Upper lobe of left lung (tissue), 6 donors: ENCODE results near the gene FAM227B. TPM values are rescaled to one million over a fixed set of nuclear protein-coding genes. Genes with fewer than 3 reads are reported as not detected.
"Not testable (repeated sequence)": the region's sequence is repeated elsewhere in the genome, so short reads cannot be mapped to it uniquely, and the experiment has no call there.

Experiments used
- ATAC-seq, 2 donors: fragments of 200-7000 bp; cut with Tn5 transposase; one replicate each; pipeline ENCODE4 v1.9.1; 2022; ENCODE audit warnings: mild to moderate bottlenecking in 2 of 2, moderate library complexity in 2 of 2; ENCODE audit not compliant: low FRiP score in 2 of 2
- DNase-seq, 2 donors: peaks; one replicate each; pipeline ENCODE4 v3.0.0-alpha.2; 2019 to 2020
- H3K27ac ChIP-seq, 4 donors: fragments of 200-600 bp; sonication (generic); one replicate each; pipeline ENCODE4 v1.5.1; 2016 to 2019
- H3K27me3 ChIP-seq, 4 donors: fragments of 200-600 bp; sonication (generic); one replicate each; pipeline ENCODE4 v1.5.1; 2017 to 2019
- H3K36me3 ChIP-seq, 4 donors: fragments of 200-600 bp; sonication (generic); one replicate each; pipeline ENCODE4 v1.5.1; 2016 to 2019
- H3K4me1 ChIP-seq, 4 donors: fragments of 200-600 bp; sonication (generic); one replicate each; pipeline ENCODE4 v1.5.1; 2018 to 2019
- H3K4me3 ChIP-seq, 4 donors: fragments of 200-600 bp; sonication (generic); one replicate each; pipeline ENCODE4 v1.5.1; 2017 to 2019; ENCODE audit warnings: mild to moderate bottlenecking in 2 of 4, moderate library complexity in 1 of 4
- H3K9me3 ChIP-seq, 4 donors: fragments of 200-600 bp; sonication (generic); one replicate each; pipeline ENCODE4 v1.5.1; 2018 to 2019
- CTCF ChIP-seq, 6 experiments: fragments of 450-650 bp in 4 of 6; fragments of 200-600 bp in 2 of 6; sonication (generic) in 2 of 6; IDR thresholded peaks; one replicate each; pipeline ENCODE4 v1.5.1; 2016 to 2019; ENCODE audit warnings: antibody characterized with exemption in 6 of 6
- EP300 ChIP-seq, 4 donors: sonication (generic); formaldehyde crosslinking; IDR thresholded peaks; one replicate each; pipeline ENCODE4 v1.5.1; 2017; ENCODE audit warnings: antibody characterized with exemption in 4 of 4, control low read depth in 2 of 4
- POLR2A ChIP-seq, 4 donors: fragments of 450-650 bp; IDR thresholded peaks; one replicate each; pipeline ENCODE4 v1.5.1; 2016 to 2017; ENCODE audit warnings: antibody characterized with exemption in 4 of 4, mild to moderate bottlenecking in 2 of 4
- POLR2AphosphoS5 ChIP-seq, 2 donors: sonication (generic); formaldehyde crosslinking; IDR thresholded peaks; one replicate each; pipeline ENCODE4 v1.5.1; 2017; ENCODE audit warnings: antibody characterized with exemption in 2 of 2
- WGBS, 2 donors: methylation state at CpG; one replicate each; pipeline ENCODE4 v1.1.5; 2017 to 2018; 5-methylcytosine and 5-hydroxymethylcytosine counted together
- total RNA-seq, 6 donors: library from RNA; depleted of rRNA in 4 of 6; stranded (reverse); fragments of >200 nt in 4 of 6; gene quantifications; one replicate each; pipeline versions ENCODE4 v1.1.0 to v1.2.1, GENCODE V29; 2016 to 2021
- donor health status: DM: no; HTN: no; CAD: no; lungs with moderate emphysema.
- donor health status: DM: no; HTN: yes; CAD: no; lungs with severe emphysema.

Gene FAM227B
- total RNA-seq, 6 donors from 2014 or later = 2.6 to 25.1 (median 2.9) TPM; not detected in 1

- WGBS, 2 donors = 77% methylated on average over 1 of the region's 1 CpG
- Histone ChIP-seq H3K4me3 (no peak overlapping the region), H3K4me1 (no peaks in the 10 kb centered on the region), H3K27me3 (no peaks in the 10 kb centered on the region), H3K9me3 (no peaks in the 10 kb centered on the region), H3K27ac (no peak overlapping the region), H3K36me3 (no peaks in the 10 kb centered on the region)
- TF ChIP-seq POLR2A (IDR thresholded peaks at IDR 0.05) (no peak), EP300 (IDR thresholded peaks at IDR 0.05) (no peak), POLR2AphosphoS5 (IDR thresholded peaks at IDR 0.05) (no peak), CTCF (IDR thresholded peaks at IDR 0.05) (no peak)
- ATAC-seq = no peak
- DNase-seq = no peak
Measured at GRCh38 chr15:49473031-49473430, 147.6 kb downstream of the FAM227B start.

GRCh38 chr15:49472338-49472737 is 148.3 kb downstream of the FAM227B start:
- no peak for TF ChIP-seq POLR2AphosphoS5 (IDR thresholded peaks at IDR 0.05)
- TF ChIP-seq EP300 (IDR thresholded peaks at IDR 0.05) = no peak
- TF ChIP-seq CTCF (IDR thresholded peaks at IDR 0.05) = no peak
- no peak for TF ChIP-seq POLR2A (IDR thresholded peaks at IDR 0.05)
- no peaks in the 10 kb centered on the region for H3K27me3 ChIP-seq
- H3K4me1 ChIP-seq = no peaks in the 10 kb centered on the region
- 88 to 94% methylated on average over 2 of the region's 2 CpGs for WGBS, 2 donors
- ATAC-seq = no peak
- H3K27ac ChIP-seq = no peak overlapping the region
- H3K36me3 ChIP-seq = no peaks in the 10 kb centered on the region
- H3K9me3 ChIP-seq = no peaks in the 10 kb centered on the region
- no peak overlapping the region for H3K4me3 ChIP-seq
- no peak for DNase-seq

GRCh38 chr15:49471733-49472132 is 148.9 kb downstream of the FAM227B start:
- Histone ChIP-seq H3K9me3 (no peaks in the 10 kb centered on the region), H3K4me1 (peaks cover 0 to 2% (median 0%) of the 10 kb centered on the region in 4 donors), H3K4me3 (no peak overlapping the region), H3K36me3 (no peaks in the 10 kb centered on the region), H3K27me3 (no peaks in the 10 kb centered on the region), H3K27ac (no peak overlapping the region)
- DNase-seq = no peak
- WGBS, 2 donors = 47 to 56% methylated on average over 4 of the region's 4 CpGs
- ATAC-seq = no peak
- TF ChIP-seq POLR2A (IDR thresholded peaks at IDR 0.05) (no peak), POLR2AphosphoS5 (IDR thresholded peaks at IDR 0.05) (no peak), CTCF (IDR thresholded peaks at IDR 0.05) (no peak), EP300 (IDR thresholded peaks at IDR 0.05) (no peak)

GRCh38 chr15:49471248-49471647 is 149.4 kb downstream of the FAM227B start:
- not testable (repeated sequence) for H3K36me3 ChIP-seq, ATAC-seq, H3K27me3 ChIP-seq, H3K4me1 ChIP-seq, H3K4me3 ChIP-seq, H3K27ac ChIP-seq, H3K9me3 ChIP-seq, DNase-seq
- peak in 1 of 6 experiments; percentile 13 for TF ChIP-seq CTCF (IDR thresholded peaks at IDR 0.05)
- WGBS, 2 donors = 87 to 89% methylated on average over 4 of the region's 4 CpGs

DNA sequence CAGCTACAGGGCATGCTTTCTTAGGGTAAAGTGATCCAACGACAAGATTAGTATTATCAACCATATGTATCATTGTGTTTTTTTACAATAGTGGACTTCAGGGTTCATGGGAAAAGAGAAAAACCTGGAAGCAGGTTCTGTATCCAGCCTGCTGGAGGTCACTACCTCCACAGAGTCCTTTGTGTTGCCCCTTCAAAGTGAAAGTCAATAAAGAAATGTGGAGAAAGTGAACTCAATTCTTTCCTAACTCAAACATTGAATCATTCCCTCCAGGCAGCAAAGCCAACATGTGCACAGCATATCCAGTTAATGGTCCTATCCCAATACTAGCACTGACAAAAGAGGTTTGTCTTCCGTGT is 152.2 kb downstream of the FAM227B start:
- Histone ChIP-seq H3K4me3 (peak overlapping the region in 3 of 4 donors; percentile 15 to 42 (median 41)), H3K4me1 (peaks cover 0 to 5% (median 0%) of the 10 kb centered on the region in 4 donors), H3K27ac (peak overlapping the region in 1 of 4 donors; percentile 39), H3K36me3 (no peaks in the 10 kb centered on the region), H3K9me3 (no peaks in the 10 kb centered on the region), H3K27me3 (no peaks in the 10 kb centered on the region)
- no peak for TF ChIP-seq EP300 (IDR thresholded peaks at IDR 0.05)
- no peak for TF ChIP-seq POLR2AphosphoS5 (IDR thresholded peaks at IDR 0.05)
- no peak for TF ChIP-seq POLR2A (IDR thresholded peaks at IDR 0.05)
- no peak for TF ChIP-seq CTCF (IDR thresholded peaks at IDR 0.05)
- WGBS, 2 donors = 58 to 65% methylated on average over 2 of the region's 2 CpGs
- no peak for DNase-seq
- peak in 1 of 2 donors; percentile 29 for ATAC-seq
